Activated CD4-positive, alpha-beta T cell treated with anti-CD3 and anti-CD28 coated beads for 48 hours (primary cell): Measurements from ENCODE around the gene JMJD1C.
A peak's percentile ranks its signal among the peaks of the same experiment; 100 is the strongest.
"Not testable (repeated sequence)": the region's sequence is repeated elsewhere in the genome, so short reads cannot be mapped to it uniquely, and the experiment has no call there.

Experiments
- DNase-seq: peaks from one replicate; pipeline ENCODE4 v3.0.0-alpha.2; 2020

The JMJD1C gene

GRCh38 chr10:63155388-63156020, 310.3 kb downstream of the JMJD1C start:
- no peak for DNase-seq

DNA sequence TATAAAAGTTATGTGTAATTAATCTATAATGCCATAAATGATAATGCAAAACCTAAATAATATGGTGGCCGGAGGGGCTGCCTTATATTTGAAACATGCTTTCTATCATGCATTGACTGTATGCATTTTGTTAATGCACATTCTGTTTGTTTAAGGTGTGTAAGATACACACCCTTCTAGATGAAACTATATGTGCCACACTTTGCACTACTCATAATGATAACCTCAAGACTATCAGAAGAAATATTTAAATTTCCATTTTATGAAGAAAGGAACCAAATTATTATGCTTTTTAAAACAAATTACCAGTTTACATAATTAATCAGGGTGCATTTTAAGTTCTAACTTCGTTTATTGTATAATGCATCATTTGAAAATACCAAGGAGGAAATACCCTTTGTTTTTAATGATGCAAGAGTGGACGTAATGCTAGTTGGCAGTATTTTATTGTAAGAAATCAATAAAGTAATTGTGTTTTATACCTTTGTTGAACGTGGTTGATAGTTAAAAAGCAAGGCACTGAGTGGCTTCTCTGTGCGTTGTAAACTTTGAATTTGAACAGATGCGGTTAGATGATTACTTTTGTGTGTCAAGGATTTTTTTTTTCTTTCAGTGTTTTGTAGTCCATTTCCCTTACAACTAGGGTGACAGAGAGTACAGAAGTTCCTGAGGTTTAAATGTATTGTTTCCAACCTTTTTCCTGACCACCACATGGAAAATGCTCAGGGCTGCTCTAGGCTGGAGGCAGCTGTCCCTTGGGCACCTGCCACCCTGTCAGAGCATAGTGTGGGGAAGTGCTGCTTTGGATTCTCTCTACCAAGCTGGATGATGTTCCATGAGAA, 311.0 kb downstream of the JMJD1C start:
- no peak for DNase-seq

GRCh38 chr10:63153868-63154545, 311.8 kb downstream of the JMJD1C start:
- DNase-seq = not testable (repeated sequence)

DNA sequence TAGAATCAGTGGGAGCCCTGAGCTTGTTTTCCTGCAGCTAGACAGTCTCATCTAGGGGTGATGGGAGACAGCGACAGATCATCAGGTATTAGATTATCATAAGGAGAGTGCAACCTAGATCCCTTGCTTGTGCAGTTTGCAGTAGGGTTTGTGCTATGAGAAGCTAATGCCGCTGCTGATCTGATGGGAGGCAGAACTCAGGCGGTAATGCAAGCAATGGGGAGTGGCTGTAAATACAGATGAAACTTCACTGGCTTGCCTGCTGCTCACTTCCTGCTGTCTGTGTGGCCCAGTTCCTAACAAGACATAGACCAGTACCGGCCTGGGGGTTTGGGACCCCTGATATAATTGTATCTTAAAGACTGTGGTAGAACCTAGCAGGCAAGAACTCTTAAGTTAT, 315.0 kb downstream of the JMJD1C start:
- no peak for DNase-seq

- DNase-seq = no peak
Observed at GRCh38 chr10:63146503-63146902, 319.3 kb downstream of the JMJD1C start.

- DNase-seq = no peak
Observed at GRCh38 chr10:63145782-63146181, 320.0 kb downstream of the JMJD1C start.

GRCh38 chr10:63143987-63144386, 321.8 kb downstream of the JMJD1C start:
- DNase-seq = no peak

DNA sequence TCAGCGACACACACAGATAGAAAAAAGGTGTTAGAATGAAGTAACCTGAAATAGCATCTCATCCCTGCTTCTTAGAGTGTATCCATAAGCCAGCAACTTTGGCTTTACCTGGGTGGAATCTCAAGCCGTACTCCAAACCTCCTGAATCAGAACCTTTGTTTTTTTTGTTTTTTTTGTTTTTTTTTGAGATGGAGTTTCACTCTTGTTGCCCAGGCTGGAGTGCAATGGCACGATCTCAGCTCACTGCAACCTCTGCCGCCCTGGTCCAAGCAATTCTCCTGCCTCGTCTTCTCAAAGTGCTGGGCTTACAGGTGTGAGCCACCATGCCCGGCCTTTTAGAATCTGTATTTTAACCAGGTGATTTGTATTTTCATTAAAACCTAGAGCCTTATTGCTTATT, 323.6 kb downstream of the JMJD1C start:
- no peak for DNase-seq

DNA sequence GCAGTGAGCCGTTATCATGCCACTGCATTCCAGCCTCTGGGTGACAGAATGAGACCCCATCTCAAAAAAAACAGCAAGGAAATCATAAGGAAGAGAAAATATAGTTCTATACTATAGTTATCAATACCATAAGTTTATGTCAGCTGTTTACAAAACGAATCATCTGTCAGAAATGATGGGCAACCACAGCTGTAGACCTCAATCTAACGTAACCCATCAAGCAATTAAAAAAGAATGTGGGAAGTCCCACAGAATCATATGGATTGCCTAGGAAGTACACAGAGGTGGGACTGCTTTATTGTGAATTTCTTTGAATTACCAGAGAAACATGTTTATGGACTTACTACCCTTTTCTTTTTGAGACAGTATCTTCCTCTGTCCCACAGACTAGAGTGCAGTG, 325.7 kb downstream of the JMJD1C start:
- no peak for DNase-seq

DNA sequence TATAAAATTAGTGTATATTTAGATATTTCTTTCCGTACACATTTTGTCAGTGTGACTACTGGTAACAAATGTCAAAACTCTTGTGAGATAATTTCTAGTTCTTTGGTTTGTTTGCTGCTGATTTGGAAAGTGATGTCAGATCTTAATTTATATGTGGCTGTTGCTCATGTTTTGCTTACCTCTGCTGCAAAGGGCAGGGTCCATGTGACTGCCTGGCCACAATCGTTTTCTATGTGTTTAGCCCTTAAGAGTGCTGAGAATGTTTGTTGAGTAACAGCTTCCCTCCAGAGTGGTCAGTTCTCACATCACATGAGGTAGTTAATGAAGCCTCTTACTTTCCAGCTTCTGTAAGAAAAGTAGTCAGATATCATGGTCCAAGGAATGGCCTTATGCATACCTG, 328.5 kb downstream of the JMJD1C start:
- no peak for DNase-seq

DNA sequence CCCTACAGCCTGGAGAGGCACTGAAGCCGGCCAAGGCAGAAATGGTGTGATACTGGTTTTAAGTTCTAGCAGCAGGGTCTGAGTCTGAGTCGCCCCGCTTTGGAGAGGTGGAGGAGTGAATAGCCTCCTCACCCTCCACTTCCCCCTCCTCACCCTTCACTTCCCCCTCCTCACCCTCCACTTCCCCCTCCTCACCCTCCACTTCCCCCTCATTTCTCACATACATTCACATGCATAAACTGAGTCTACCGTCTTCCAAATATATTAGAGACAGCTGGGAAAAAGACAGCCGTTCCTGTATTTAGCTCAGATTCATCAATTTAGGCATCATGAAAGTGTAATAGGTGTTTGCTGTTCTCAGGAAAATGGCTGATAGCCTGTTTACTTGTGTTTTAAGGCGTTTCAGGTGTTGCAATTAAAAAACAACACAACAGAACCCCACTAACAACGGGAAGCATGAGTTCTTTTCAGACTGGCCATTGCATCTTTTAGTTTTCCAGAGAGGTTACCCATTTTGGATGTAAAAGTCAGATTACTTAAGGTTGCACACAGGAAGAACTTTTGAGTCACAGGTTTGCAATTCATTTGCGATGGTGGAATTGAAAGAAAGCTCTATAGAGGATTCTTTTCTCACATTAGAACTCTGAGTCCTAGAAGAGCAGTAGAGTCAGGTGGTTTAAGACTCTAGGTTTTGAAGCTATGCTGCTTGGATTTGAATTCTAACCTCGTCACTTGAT, 331.8 kb downstream of the JMJD1C start:
- no peak for DNase-seq

- peak; percentile 99 for DNase-seq
Observed at GRCh38 chr10:63133056-63133820, 332.5 kb downstream of the JMJD1C start, which contains the start of gene NRBF2. NRBF2 (plus strand) TSS chr10:63133328; CDS start chr10:63133471, 143 bp downstream.

- DNase-seq = no peak
Observed at GRCh38 chr10:63132651-63133055, 333.1 kb downstream of the JMJD1C start.

DNA sequence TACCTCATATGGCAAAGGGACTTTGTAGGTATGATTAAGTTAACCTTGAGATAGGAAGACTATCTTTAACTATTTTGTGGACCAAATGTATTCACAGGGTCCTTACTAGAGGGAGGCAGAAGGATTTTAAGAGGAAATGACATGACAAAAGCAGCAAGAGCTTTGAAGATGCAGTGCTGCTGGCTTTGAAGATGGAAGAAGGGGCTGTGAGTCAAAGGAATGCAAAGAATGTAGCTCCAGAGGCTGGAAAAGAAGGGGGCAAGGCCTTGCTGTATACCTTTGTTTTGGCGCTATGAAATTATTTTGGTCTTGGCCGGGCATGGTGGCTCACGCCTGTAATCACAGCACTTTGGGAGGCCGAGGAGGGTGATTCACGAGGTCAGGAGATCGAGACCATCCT, 335.9 kb downstream of the JMJD1C start:
- DNase-seq = no peak

GRCh38 chr10:63128443-63128842, 337.3 kb downstream of the JMJD1C start:
- no peak for DNase-seq

GRCh38 chr10:63125459-63125858, 340.3 kb downstream of the JMJD1C start:
- DNase-seq = no peak

GRCh38 chr10:63123727-63124362, 341.9 kb downstream of the JMJD1C start:
- DNase-seq = no peak

- no peak for DNase-seq
Observed at GRCh38 chr10:63120554-63120953, 345.2 kb downstream of the JMJD1C start.

GRCh38 chr10:63119041-63119440, 346.7 kb downstream of the JMJD1C start:
- DNase-seq = no peak
